DND-41 (cell line): ENCODE data around the gene RIN3.

Experiments used
- ATAC-seq: fragments of 200-7000 bp; cut with Tn5 transposase; 3 replicates; pipeline ENCODE4 v1.9.1; 2021; ENCODE audit warnings: low read depth; ENCODE audit not compliant: insufficient read depth
- DNase-seq: peaks from one replicate; pipeline ENCODE4 v3.0.0-alpha.2; 2020
- H2AFZ ChIP-seq: 2 replicates; pipeline ENCODE4 v1.6.0; 2012; ENCODE audit warnings: low read depth, low read length
- H3K27ac ChIP-seq: 2 replicates; pipeline ENCODE4 v1.5.1; 2012; ENCODE audit warnings: low read length, inconsistent platforms
- H3K27me3 ChIP-seq: fragments of 200-600 bp; sonication (generic); 2 replicates; pipeline ENCODE4 v1.6.0; 2012; ENCODE audit warnings: low read length, mild to moderate bottlenecking, inconsistent platforms; ENCODE audit not compliant: insufficient read depth, poor library complexity
- H3K36me3 ChIP-seq: 2 replicates; pipeline ENCODE4 v1.5.1; 2012; ENCODE audit warnings: low read length, inconsistent platforms; ENCODE audit not compliant: insufficient read depth
- H3K4me1 ChIP-seq: 2 replicates; pipeline ENCODE4 v1.5.1; 2012; ENCODE audit warnings: mild to moderate bottlenecking, low read length; ENCODE audit not compliant: insufficient read depth
- H3K4me2 ChIP-seq: 2 replicates; pipeline ENCODE4 v1.6.0; 2012; ENCODE audit warnings: mild to moderate bottlenecking, moderate library complexity, low read length, inconsistent platforms; ENCODE audit not compliant: insufficient read depth
- H3K4me3 ChIP-seq, 2 experiments: fragments of 200-600 bp in 1 of 2; shearing (Covaris generic) in 1 of 2; 2 replicates each; pipeline ENCODE4 v1.5.1; 2012 to 2016; ENCODE audit warnings: inconsistent platforms in 2 of 2, low read length in 2 of 2, mild to moderate bottlenecking in 2 of 2, low read depth in 1 of 2, moderate library complexity in 1 of 2
- H3K79me2 ChIP-seq: 2 replicates; pipeline ENCODE4 v1.6.0; 2012; ENCODE audit warnings: low read length, inconsistent platforms; ENCODE audit not compliant: insufficient read depth
- H3K9ac ChIP-seq: 2 replicates; pipeline ENCODE4 v1.6.0; 2012; ENCODE audit warnings: low read depth, mild to moderate bottlenecking, inconsistent platforms, low read length, moderate library complexity
- H3K9me3 ChIP-seq: 2 replicates; pipeline ENCODE4 v1.5.1; 2012; ENCODE audit warnings: low read length, moderate library complexity, mild to moderate bottlenecking, inconsistent platforms; ENCODE audit not compliant: insufficient read depth, severe bottlenecking
- H4K20me1 ChIP-seq: 2 replicates; pipeline ENCODE4 v1.6.0; 2012; ENCODE audit warnings: low read length; ENCODE audit not compliant: insufficient read depth
- CTCF ChIP-seq: IDR thresholded peaks from 2 replicates; pipeline ENCODE4 v1.5.1; 2012; ENCODE audit warnings: borderline replicate concordance, low read length, moderate library complexity, mild to moderate bottlenecking; ENCODE audit not compliant: poor library complexity, severe bottlenecking; ENCODE audit errors: extremely low read depth
- EZH2 ChIP-seq: IDR thresholded peaks from 3 replicates; pipeline ENCODE4 v1.6.1; 2012; ENCODE audit warnings: borderline replicate concordance, low read depth, mild to moderate bottlenecking, moderate library complexity, low read length, inconsistent platforms; ENCODE audit not compliant: severe bottlenecking

RIN3 gene

GRCh38 chr14:92633274-92633616, 119.7 kb downstream of the RIN3 start:
- Histone ChIP-seq H3K4me2 (no peak overlapping the region), H3K27ac (no peak overlapping the region), H2AFZ (no peak overlapping the region), H3K36me3 (no peaks in the 10 kb centered on the region), H4K20me1 (no peaks in the 10 kb centered on the region), H3K4me3 (no peak overlapping the region), H3K4me1 (no peaks in the 10 kb centered on the region), H3K79me2 (no peaks in the 10 kb centered on the region), H3K27me3 (peaks cover 3% of the 10 kb centered on the region), H3K9ac (no peak overlapping the region), H3K9me3 (no peaks in the 10 kb centered on the region)
- TF ChIP-seq EZH2 = no peak
- TF ChIP-seq CTCF = no peak
- no peak for DNase-seq
- ATAC-seq = no peak

- no peaks in the 10 kb centered on the region for H3K36me3 ChIP-seq
- no peaks in the 10 kb centered on the region for H3K4me1 ChIP-seq
- TF ChIP-seq CTCF (no peak), EZH2 (no peak)
- no peaks in the 10 kb centered on the region for H3K9me3 ChIP-seq
- no peak for DNase-seq
- ATAC-seq = no peak
- H4K20me1 ChIP-seq = no peaks in the 10 kb centered on the region
- H3K79me2 ChIP-seq = no peaks in the 10 kb centered on the region
- no peak overlapping the region for H2AFZ ChIP-seq
- H3K4me3 ChIP-seq = no peak overlapping the region
- H3K27me3 ChIP-seq = peaks cover 3% of the 10 kb centered on the region
- no peak overlapping the region for H3K4me2 ChIP-seq
- no peak overlapping the region for H3K9ac ChIP-seq
- no peak overlapping the region for H3K27ac ChIP-seq
These were observed 120.1 kb downstream of the RIN3 start for GRCh38 chr14:92633724-92634123.

- no peak overlapping the region for H3K9ac ChIP-seq
- H3K27me3 ChIP-seq = peaks cover 3% of the 10 kb centered on the region
- H3K9me3 ChIP-seq = no peaks in the 10 kb centered on the region
- DNase-seq = no peak
- no peaks in the 10 kb centered on the region for H3K4me1 ChIP-seq
- H4K20me1 ChIP-seq = no peaks in the 10 kb centered on the region
- H3K4me3 ChIP-seq = no peak overlapping the region
- TF ChIP-seq CTCF (no peak), EZH2 (no peak)
- no peak overlapping the region for H2AFZ ChIP-seq
- no peak overlapping the region for H3K4me2 ChIP-seq
- no peaks in the 10 kb centered on the region for H3K79me2 ChIP-seq
- no peaks in the 10 kb centered on the region for H3K36me3 ChIP-seq
- H3K27ac ChIP-seq = no peak overlapping the region
- no peak for ATAC-seq
These were observed 121.5 kb downstream of the RIN3 start for GRCh38 chr14:92635031-92635430.

- H3K4me1 ChIP-seq = no peaks in the 10 kb centered on the region
- no peak for ATAC-seq
These were observed 122.3 kb downstream of the RIN3 start for GRCh38 chr14:92635896-92636295.

More at GRCh38 chr14:92635896-92636295, 122.3 kb downstream of the RIN3 start:
- Histone ChIP-seq H3K27me3 (peaks cover 3% of the 10 kb centered on the region), H3K9ac (no peak overlapping the region), H2AFZ (no peak overlapping the region), H3K79me2 (no peaks in the 10 kb centered on the region), H3K9me3 (no peaks in the 10 kb centered on the region), H3K36me3 (no peaks in the 10 kb centered on the region), H3K4me3 (no peak overlapping the region), H4K20me1 (no peaks in the 10 kb centered on the region), H3K27ac (no peak overlapping the region), H3K4me2 (no peak overlapping the region)
- TF ChIP-seq EZH2 (no peak), CTCF (no peak)
- no peak for DNase-seq
